Prostate gland (tissue), 2 donors: Measurements from ENCODE around the gene PLAC9.

Source experiments
- POLR2A ChIP-seq: fragments of 450-650 bp; IDR thresholded peaks from one replicate; pipeline ENCODE4 v1.6.1; 2016; ENCODE audit warnings: antibody characterized with exemption, mild to moderate bottlenecking
- POLR2AphosphoS5 ChIP-seq: sonication (generic); formaldehyde crosslinking; IDR thresholded peaks from one replicate; pipeline ENCODE4 v1.6.1; 2017; ENCODE audit warnings: antibody characterized with exemption
- TF ChIP-seq, protein P1 (sequence below), 4 experiments: fragments of 200-600 bp in 2 of 4; fragments of 450-650 bp in 2 of 4; sonication (generic) in 2 of 4; IDR thresholded peaks; 1 replicate in 3 of 4; 2 replicates in 1 of 4; pipeline ENCODE4 v1.5.1; 2016 to 2019; ENCODE audit warnings: antibody characterized with exemption in 4 of 4, mild to moderate bottlenecking in 2 of 4, moderate library complexity in 2 of 4

GRCh38 chr10:80171248-80171660 is 38.7 kb downstream of the PLAC9 start:
- TF ChIP-seq, protein P1, sequence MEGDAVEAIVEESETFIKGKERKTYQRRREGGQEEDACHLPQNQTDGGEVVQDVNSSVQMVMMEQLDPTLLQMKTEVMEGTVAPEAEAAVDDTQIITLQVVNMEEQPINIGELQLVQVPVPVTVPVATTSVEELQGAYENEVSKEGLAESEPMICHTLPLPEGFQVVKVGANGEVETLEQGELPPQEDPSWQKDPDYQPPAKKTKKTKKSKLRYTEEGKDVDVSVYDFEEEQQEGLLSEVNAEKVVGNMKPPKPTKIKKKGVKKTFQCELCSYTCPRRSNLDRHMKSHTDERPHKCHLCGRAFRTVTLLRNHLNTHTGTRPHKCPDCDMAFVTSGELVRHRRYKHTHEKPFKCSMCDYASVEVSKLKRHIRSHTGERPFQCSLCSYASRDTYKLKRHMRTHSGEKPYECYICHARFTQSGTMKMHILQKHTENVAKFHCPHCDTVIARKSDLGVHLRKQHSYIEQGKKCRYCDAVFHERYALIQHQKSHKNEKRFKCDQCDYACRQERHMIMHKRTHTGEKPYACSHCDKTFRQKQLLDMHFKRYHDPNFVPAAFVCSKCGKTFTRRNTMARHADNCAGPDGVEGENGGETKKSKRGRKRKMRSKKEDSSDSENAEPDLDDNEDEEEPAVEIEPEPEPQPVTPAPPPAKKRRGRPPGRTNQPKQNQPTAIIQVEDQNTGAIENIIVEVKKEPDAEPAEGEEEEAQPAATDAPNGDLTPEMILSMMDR (IDR thresholded peaks at IDR 0.05): no peak
- TF ChIP-seq POLR2AphosphoS5 (peak; percentile 82), POLR2A (peak; percentile 24)
